Fibroblast of the conjunctiva (primary cell): ENCODE results near the gene PITPNM3.
A peak's percentile ranks its signal among the peaks of the same experiment; 100 is the strongest.
"Not testable (repeated sequence)": the region's sequence is repeated elsewhere in the genome, so short reads cannot be mapped to it uniquely, and the experiment has no call there.

Experiments
- DNase-seq: peaks from one replicate; pipeline ENCODE4 v3.0.0-alpha.2; 2010; ENCODE audit warnings: low read depth

Gene PITPNM3

GRCh38 chr17:6556121-6557039 is at the start of gene PITPNM3:
TSS of gene PITPNM3 (minus strand) at chr17:6556555. CDS start at chr17:6556406, 149 bp downstream.
- no peak for DNase-seq

- no peak for DNase-seq
Measured at GRCh38 chr17:6605142-6605541, 48.8 kb upstream of the PITPNM3 start.

- no peak for DNase-seq
Measured at GRCh38 chr17:6603744-6604325, 47.5 kb upstream of the PITPNM3 start.

GRCh38 chr17:6602141-6602540 is 45.8 kb upstream of the PITPNM3 start:
- no peak for DNase-seq

- DNase-seq: no peak
Measured at GRCh38 chr17:6599364-6599763, 43.0 kb upstream of the PITPNM3 start.

- DNase-seq: no peak
Measured at GRCh38 chr17:6597727-6598126, 41.4 kb upstream of the PITPNM3 start.

- DNase-seq: no peak
Measured at GRCh38 chr17:6596941-6597340, 40.6 kb upstream of the PITPNM3 start.

- DNase-seq: no peak
Measured at GRCh38 chr17:6596511-6596910, 40.2 kb upstream of the PITPNM3 start.

GRCh38 chr17:6596081-6596480 is 39.7 kb upstream of the PITPNM3 start:
- no peak for DNase-seq

- not testable (repeated sequence) for DNase-seq
Measured at GRCh38 chr17:6593371-6593770, 37.0 kb upstream of the PITPNM3 start.

GRCh38 chr17:6592173-6592572 is 35.8 kb upstream of the PITPNM3 start:
- no peak for DNase-seq

- DNase-seq: peak; percentile 80
Measured at GRCh38 chr17:6591599-6592158, 35.3 kb upstream of the PITPNM3 start.

- DNase-seq: no peak
Measured at GRCh38 chr17:6589266-6589946, 33.1 kb upstream of the PITPNM3 start.

- DNase-seq: no peak
Measured at GRCh38 chr17:6588165-6588564, 31.8 kb upstream of the PITPNM3 start.

GRCh38 chr17:6587310-6587709 is 31.0 kb upstream of the PITPNM3 start:
- no peak for DNase-seq

- no peak for DNase-seq
Measured at GRCh38 chr17:6583411-6583810, 27.1 kb upstream of the PITPNM3 start.

- DNase-seq: no peak
Measured at GRCh38 chr17:6580625-6581024, 24.3 kb upstream of the PITPNM3 start.

- DNase-seq: no peak
Measured at GRCh38 chr17:6578491-6578890, 22.1 kb upstream of the PITPNM3 start.

- DNase-seq: no peak
Measured at GRCh38 chr17:6577686-6578263, 21.4 kb upstream of the PITPNM3 start.

GRCh38 chr17:6576038-6576785 is 19.9 kb upstream of the PITPNM3 start:
- DNase-seq: no peak

- no peak for DNase-seq
Measured at GRCh38 chr17:6575596-6575988, 19.2 kb upstream of the PITPNM3 start.
